Activated CD8-positive, alpha-beta memory T cell treated with anti-CD3 and anti-CD28 coated beads for 48 hours (primary cell): ENCODE measurements around the gene GFAP.

Source experiments
- DNase-seq, 3 experiments: peaks; one replicate each; pipeline ENCODE4 v3.0.0-alpha.2; 2020; ENCODE audit warnings: low read depth in 2 of 3, low spot score in 2 of 3

GFAP gene

GRCh38 chr17:44903012-44903685 lies 12.2 kb downstream of the GFAP start:
- no peak for DNase-seq

- DNase-seq = no peak
Measured at GRCh38 chr17:44902135-44902760, 13.1 kb downstream of the GFAP start.

- DNase-seq = no peak
Measured at GRCh38 chr17:44901411-44901921, 13.8 kb downstream of the GFAP start.

GRCh38 chr17:44900894-44901293 lies 14.4 kb downstream of the GFAP start:
- DNase-seq = no peak

- peak; percentile 77 to 97 (median 90) for DNase-seq
Measured at GRCh38 chr17:44899074-44899782, 16.1 kb downstream of the GFAP start, which contains the start of gene EFTUD2. Gene EFTUD2, minus strand, starts transcription at chr17:44899445. Its CDS starts 4,924 bp downstream, at chr17:44894521.

- DNase-seq = no peak
Measured at GRCh38 chr17:44898768-44899073, 16.6 kb downstream of the GFAP start.

GRCh38 chr17:44894642-44895041 lies 20.7 kb downstream of the GFAP start:
- no peak for DNase-seq

GRCh38 chr17:44892250-44892649 lies 23.1 kb downstream of the GFAP start:
- no peak for DNase-seq

- no peak for DNase-seq
Measured at GRCh38 chr17:44889003-44889402, 26.3 kb downstream of the GFAP start.

- DNase-seq = no peak
Measured at GRCh38 chr17:44887971-44888954, 27.0 kb downstream of the GFAP start.

GRCh38 chr17:44887016-44887415 lies 28.3 kb downstream of the GFAP start:
- no peak for DNase-seq

- no peak for DNase-seq
Measured at GRCh38 chr17:44884941-44885340, 30.4 kb downstream of the GFAP start.

GRCh38 chr17:44881145-44881544 lies 34.2 kb downstream of the GFAP start:
- DNase-seq = no peak

- DNase-seq = no peak
Measured at GRCh38 chr17:44880062-44880461, 35.2 kb downstream of the GFAP start.

GRCh38 chr17:44879376-44879775 lies 35.9 kb downstream of the GFAP start:
- DNase-seq = no peak

- DNase-seq = no peak
Measured at GRCh38 chr17:44878627-44879221, 36.6 kb downstream of the GFAP start.

GRCh38 chr17:44877121-44877520 lies 38.2 kb downstream of the GFAP start:
- no peak for DNase-seq

GRCh38 chr17:44875761-44876160 lies 39.5 kb downstream of the GFAP start:
- DNase-seq = no peak

- no peak for DNase-seq
Measured at GRCh38 chr17:44872131-44872768, 43.0 kb downstream of the GFAP start.

GRCh38 chr17:44871556-44871955 lies 43.7 kb downstream of the GFAP start:
- no peak for DNase-seq
